NCI-H2029 (cell line): Measurements from ENCODE around the gene ID4.
A peak's percentile ranks its signal among the peaks of the same experiment; 100 is the strongest.
"Not testable (repeated sequence)": the region's sequence is repeated elsewhere in the genome, so short reads cannot be mapped to it uniquely, and the experiment has no call there.

Experiments
- DNase-seq: peaks from one replicate; lab custom pipeline; 2025; lab: John Stamatoyannopoulos, UW

The ID4 gene

GRCh38 chr6:19833947-19834346 is 3.2 kb upstream of the ID4 start:
- no peak for DNase-seq

DNA sequence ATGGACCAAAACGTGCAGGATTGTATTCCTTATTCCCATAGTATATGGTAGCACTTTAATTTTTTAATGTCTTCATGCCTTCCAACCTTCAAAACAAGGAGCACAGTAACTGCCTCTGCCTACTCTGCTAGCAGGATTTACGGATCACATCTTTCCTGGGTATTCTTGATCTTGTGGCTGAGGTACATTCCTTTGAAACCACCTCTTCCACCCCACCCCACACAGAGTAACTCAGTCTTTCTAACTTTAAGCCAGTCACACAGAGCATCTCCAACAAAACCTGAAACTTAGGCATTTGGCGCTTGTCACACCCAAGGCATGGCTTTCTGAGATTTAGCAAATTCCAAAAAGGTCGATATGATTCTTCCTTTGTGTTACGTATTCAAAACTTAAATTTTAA is 2.3 kb upstream of the ID4 start:
- no peak for DNase-seq

- no peak for DNase-seq
These were observed 1.6 kb upstream of the ID4 start for GRCh38 chr6:19835605-19836004.

GRCh38 chr6:19837511-19838441 is 606 bp downstream of the ID4 start:
- DNase-seq, result no peak

DNA sequence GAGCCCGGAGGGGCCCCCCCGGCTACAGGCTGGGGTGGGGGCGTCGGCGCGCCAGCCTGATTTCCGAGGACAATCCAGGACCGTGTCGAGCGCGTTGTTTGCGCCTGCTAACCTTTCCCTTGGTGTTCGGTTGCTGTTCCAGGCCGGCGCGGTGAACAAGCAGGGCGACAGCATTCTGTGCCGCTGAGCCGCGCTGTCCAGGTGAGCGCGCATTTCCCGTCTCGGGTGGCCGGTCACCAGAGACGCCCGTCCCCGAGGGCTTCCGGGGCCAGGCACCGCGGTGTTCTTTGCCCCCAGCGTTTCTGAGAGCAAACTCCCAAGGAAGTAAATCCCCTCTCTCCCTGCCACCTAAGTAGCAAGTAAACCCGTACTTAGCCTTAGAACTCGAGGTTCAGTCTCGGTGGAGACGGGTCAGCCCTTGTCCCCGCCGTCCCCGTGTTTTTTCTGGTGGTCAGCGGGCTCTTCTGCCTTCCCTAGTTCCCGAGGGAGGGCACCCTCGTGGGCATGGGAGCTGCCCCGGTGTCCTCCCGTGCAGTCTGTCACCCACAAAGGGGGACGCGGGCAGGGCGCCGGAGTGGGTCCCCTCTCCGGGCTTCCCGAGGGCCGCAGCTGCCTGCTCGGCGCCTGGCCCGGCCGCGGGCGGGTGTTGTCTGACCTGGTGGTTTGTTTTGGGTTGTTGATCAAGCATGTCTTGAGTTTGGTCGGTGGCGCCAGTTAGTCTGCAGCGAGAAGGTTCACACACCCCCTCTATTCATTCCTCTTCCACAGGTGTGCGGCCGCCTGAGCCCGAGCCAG is 1.5 kb downstream of the ID4 start:
- DNase-seq, result peak; percentile 97

GRCh38 chr6:19839237-19839546 is 2.0 kb downstream of the ID4 start:
- DNase-seq, result no peak

DNA sequence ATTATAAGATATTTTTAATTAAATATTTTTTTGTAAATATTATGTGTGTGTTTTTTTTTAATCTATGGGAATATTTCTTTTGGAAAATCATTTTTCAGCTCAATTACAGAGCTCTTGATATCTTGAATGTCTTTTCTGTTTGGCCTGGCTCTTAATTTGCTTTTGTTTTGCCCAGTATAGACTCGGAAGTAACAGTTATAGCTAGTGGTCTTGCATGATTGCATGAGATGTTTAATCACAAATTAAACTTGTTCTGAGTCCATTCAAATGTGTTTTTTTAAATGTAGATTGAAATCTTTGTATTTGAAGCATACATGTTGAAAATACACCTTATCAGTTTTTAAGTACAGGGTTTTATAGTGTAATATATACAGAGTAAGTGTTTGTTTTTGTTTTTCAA is 2.6 kb downstream of the ID4 start:
- DNase-seq, result no peak

DNA sequence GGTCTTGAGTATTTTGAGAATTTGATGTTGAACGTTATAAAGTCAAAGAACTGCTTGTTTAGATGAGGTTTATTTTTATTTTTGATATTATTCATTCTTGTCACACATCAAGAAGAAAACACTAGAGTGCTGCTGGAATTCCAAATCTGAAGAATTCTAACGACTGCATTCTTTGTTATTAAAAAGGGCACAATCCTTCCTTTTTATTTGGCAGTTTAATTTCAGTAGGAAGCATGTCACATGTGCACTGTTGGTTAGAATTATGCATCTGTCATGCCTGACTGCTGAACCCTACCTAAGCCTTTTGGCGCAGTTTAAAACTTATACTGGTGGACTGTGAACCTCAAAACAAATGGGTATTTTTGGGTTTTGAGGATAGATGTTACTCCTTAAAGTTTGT is 4.0 kb downstream of the ID4 start:
- no peak for DNase-seq

DNA sequence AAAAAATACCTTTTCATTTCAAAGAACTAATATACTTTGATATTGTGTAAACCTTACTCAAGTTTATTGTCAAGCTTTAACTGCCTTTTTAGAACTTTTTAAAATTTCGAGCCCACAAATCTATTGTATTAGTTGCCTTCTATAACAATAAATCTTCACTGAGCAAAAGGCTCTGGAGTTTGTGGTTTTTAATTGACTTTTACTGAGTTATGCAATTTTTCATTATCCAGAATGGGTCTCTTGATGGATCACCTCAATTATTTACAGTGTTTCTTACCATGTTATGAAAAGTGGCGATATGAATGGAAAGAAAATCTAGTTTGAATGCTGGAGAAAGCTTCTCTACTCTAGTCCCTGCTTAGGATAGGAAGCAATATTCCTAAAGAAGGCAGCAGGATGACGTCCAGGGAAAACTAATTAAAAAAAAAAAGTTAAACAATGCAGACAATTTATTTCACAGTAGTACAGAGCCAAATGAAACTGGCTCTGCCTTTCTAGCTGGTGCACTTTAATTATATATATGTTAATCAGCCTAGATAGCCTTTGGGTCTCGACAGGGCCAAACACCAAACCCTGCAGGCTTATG is 5.0 kb downstream of the ID4 start:
- DNase-seq, result no peak

GRCh38 chr6:19844689-19845088 is 7.5 kb downstream of the ID4 start:
- no peak for DNase-seq

GRCh38 chr6:19845266-19846041 is 8.3 kb downstream of the ID4 start:
- DNase-seq, result no peak

GRCh38 chr6:19848465-19849029 is 11.4 kb downstream of the ID4 start:
- no peak for DNase-seq

- no peak for DNase-seq
These were observed 12.0 kb downstream of the ID4 start for GRCh38 chr6:19849196-19849595.

GRCh38 chr6:19849755-19850154 is 12.6 kb downstream of the ID4 start:
- DNase-seq, result peak; percentile 64

- DNase-seq, result peak; percentile 93
These were observed 14.3 kb downstream of the ID4 start for GRCh38 chr6:19851241-19852089.

DNA sequence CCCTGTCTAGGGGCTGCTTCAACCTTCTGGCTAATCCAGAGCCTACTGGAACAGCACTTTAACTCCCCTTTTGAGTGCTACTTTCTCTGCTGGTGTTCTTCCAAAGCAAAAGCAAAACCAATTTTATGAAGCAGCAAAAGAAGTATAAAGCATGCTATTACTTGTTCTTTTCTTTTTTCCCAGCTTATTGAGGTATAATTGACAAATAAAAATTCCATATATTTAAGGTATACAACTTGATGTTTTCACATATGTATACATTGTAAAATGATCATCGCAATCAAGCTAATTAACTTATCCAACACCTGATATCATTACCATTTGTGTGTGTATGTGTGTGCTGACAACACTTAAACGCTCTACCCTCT is 14.9 kb downstream of the ID4 start:
- no peak for DNase-seq

DNA sequence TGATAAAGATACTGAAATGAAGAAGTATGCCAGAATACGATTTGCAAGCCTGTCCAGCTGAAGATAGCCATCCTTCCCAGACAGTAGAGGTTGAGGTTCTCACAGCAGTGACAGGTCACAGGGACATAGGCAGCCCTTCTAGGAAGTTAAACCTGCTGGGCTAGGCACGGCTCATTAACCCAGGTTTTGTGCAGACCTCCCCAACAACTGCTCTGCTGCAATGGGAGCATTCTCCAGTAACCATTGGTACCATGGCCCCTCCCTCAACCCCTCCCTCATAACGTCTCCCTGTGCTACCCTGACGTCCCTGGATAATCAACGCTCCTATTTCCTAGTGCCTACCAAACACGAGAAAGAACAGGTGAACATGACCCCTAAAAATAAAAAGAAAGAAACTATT is 15.8 kb downstream of the ID4 start:
- DNase-seq, result no peak

GRCh38 chr6:19854421-19855015 is 17.3 kb downstream of the ID4 start:
- DNase-seq, result not testable (repeated sequence)

GRCh38 chr6:19855536-19855935 is 18.4 kb downstream of the ID4 start:
- no peak for DNase-seq

GRCh38 chr6:19857139-19857538 is 20.0 kb downstream of the ID4 start:
- no peak for DNase-seq

DNA sequence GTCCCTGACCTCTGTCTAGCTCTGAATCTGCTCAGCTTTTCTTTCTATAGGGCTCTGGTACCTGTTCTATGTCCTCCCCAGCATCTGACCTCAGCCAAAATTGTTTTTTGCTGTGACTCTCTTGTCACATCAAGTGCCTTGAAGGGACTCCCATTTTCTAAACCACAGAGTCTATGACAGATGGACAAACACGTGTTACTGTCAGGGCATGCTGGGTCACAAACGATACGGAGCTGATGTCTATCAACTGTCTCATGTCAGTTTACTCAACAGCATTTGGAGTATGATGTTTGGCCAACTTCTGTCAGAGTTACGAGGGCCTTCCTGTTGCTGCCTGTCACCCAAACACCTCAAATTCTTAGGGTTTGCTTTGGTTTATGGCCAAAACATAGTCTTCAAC is 20.5 kb downstream of the ID4 start:
- no peak for DNase-seq
